PC-9 (cell line): ENCODE measurements around the gene BCL3. TPM values are rescaled to one million over a fixed set of nuclear protein-coding genes. Genes with fewer than 3 reads are reported as not detected.

ENCODE experiments used
- BruUV-seq: library from RNA; stranded (reverse); fragments of 400-500 nt; replicated peaks from 2 replicates; lab custom pipeline; 2021; lab: Mats Ljungman, UMichigan
- CTCF ChIA-PET: fragments of 300-600 bp; sonication (Branson Sonifier 250); formaldehyde crosslinking; loops from one replicate; lab custom pipeline; 2022; ENCODE audit warnings: antibody characterized with exemption; lab: Charles Lee
- POLR2A ChIA-PET: fragments of 300-600 bp; sonication (Branson Sonifier 250); formaldehyde crosslinking; loops from one replicate; lab custom pipeline; 2022; ENCODE audit warnings: antibody characterized with exemption; ENCODE audit not compliant: unreplicated experiment; lab: Charles Lee
- DNase-seq, 2 experiments: peaks; one replicate each; pipeline versions ENCODE4 v3.0.0 to v3.0.0-alpha.2; 2015 to 2022; ENCODE audit warnings: mixed read lengths in 1 of 2
- H2AFZ ChIP-seq: fragments of 200-600 bp; sonication (generic); 2 replicates; pipeline ENCODE4 v1.8.1; 2017; ENCODE audit warnings: antibody characterized with exemption
- H3F3A ChIP-seq: fragments of 200-600 bp; sonication (generic); 2 replicates; pipeline ENCODE4 v1.8.1; 2017; ENCODE audit warnings: antibody characterized with exemption, mild to moderate bottlenecking, low read depth; ENCODE audit not compliant: insufficient read depth
- H3K27ac ChIP-seq: fragments of 200-600 bp; sonication (generic); 2 replicates; pipeline ENCODE4 v1.6.1; 2016; ENCODE audit warnings: mixed run types
- H3K27me3 ChIP-seq: fragments of 200-600 bp; sonication (generic); 2 replicates; pipeline ENCODE4 v1.6.1; 2016; ENCODE audit warnings: low read depth, mixed run types; ENCODE audit not compliant: insufficient read depth
- H3K36me3 ChIP-seq: fragments of 200-600 bp; sonication (generic); 2 replicates; pipeline ENCODE4 v1.6.1; 2016; ENCODE audit warnings: low read depth, mixed run types
- H3K4me1 ChIP-seq: fragments of 200-600 bp; sonication (generic); replicated peaks from 2 replicates; pipeline ENCODE4 v1.6.1; 2016; ENCODE audit warnings: mixed run types; ENCODE audit not compliant: insufficient read depth
- H3K4me2 ChIP-seq: fragments of 200-600 bp; sonication (generic); 2 replicates; pipeline ENCODE4 v1.6.1; 2017; ENCODE audit warnings: mixed run types
- H3K4me3 ChIP-seq: fragments of 200-600 bp; sonication (generic); 2 replicates; pipeline ENCODE4 v1.6.1; 2016; ENCODE audit warnings: mixed run types
- H3K79me2 ChIP-seq: fragments of 200-600 bp; sonication (generic); 2 replicates; pipeline ENCODE4 v1.6.1; 2017; ENCODE audit warnings: low read depth, mixed run types
- H3K9me2 ChIP-seq: fragments of 200-600 bp; sonication (generic); 2 replicates; pipeline ENCODE4 v1.8.1; 2017; ENCODE audit warnings: mild to moderate bottlenecking; ENCODE audit not compliant: insufficient read depth
- H3K9me3 ChIP-seq: fragments of 200-600 bp; sonication (generic); 2 replicates; pipeline ENCODE4 v1.8.1; 2016; ENCODE audit warnings: low read depth; ENCODE audit not compliant: insufficient read depth
- H4K20me1 ChIP-seq: fragments of 200-600 bp; sonication (generic); 2 replicates; pipeline ENCODE4 v1.8.1; 2017; ENCODE audit not compliant: insufficient read depth
- EZH2 ChIP-seq: fragments of 200-600 bp; sonication (generic); IDR thresholded peaks from 2 replicates; pipeline ENCODE4 v1.8.0; 2017; ENCODE audit warnings: antibody characterized with exemption, low read depth
- intact Hi-C: fragments of 100-400 bp; cut with micrococcal nuclease; formaldehyde crosslinking; loops from one replicate; pipeline ENCODE4 v1.10.0; 2022; ENCODE audit not compliant: unreplicated experiment
- total RNA-seq: library from RNA; stranded (reverse); gene quantifications from 2 replicates; pipeline ENCODE4 v1.2.3, GENCODE V29; 2021
- TF ChIP-seq, protein P1 (sequence below): fragments of 200-600 bp; sonication (generic); conservative IDR thresholded peaks from 2 replicates; pipeline ENCODE4 v1.6.1; 2017; ENCODE audit warnings: mixed run types, antibody characterized with exemption, mild to moderate bottlenecking, moderate library complexity

BCL3 gene
- total RNA-seq, 1 experiment from 2014 or later, result 36.1 TPM

DNA sequence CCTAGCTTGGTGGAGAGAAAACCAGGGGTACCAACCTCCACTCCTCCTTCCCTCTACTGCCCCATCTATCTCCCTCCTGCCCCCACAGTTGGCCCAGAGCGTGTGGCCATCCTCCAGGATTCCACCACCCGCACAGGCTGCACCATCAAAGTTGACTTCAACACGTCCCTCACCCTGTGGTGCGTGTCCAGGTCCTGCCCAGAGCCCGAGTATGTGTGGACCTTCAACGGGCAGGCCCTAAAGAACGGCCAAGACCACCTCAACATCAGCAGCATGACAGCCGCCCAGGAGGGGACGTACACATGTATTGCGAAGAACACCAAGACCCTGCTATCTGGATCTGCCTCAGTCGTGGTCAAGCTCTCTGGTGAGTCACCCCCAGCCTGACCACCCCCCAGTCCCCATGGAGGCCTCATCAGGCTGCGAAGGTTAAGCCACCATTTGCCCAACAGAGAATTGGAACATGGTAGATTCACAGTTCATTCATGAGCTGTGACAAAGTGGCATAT is 43.0 kb upstream of the BCL3 start:
- DNase-seq, result no peak
- Histone ChIP-seq H3K27me3 (no peaks in the 10 kb centered on the region), H3K79me2 (no peaks in the 10 kb centered on the region), H3K4me2 (no peak overlapping the region), H3K9me2 (no peaks in the 10 kb centered on the region), H3K4me3 (no peak overlapping the region), H4K20me1 (no peaks in the 10 kb centered on the region), H3F3A (peaks cover 3% of the 10 kb centered on the region; the same call in 1 of the 2 replicates), H2AFZ (no peak overlapping the region), H3K9me3 (no peaks in the 10 kb centered on the region), H3K27ac (no peak overlapping the region), H3K36me3 (no peaks in the 10 kb centered on the region), H3K4me1 (no peaks in the 10 kb centered on the region)
- TF ChIP-seq, protein P1, sequence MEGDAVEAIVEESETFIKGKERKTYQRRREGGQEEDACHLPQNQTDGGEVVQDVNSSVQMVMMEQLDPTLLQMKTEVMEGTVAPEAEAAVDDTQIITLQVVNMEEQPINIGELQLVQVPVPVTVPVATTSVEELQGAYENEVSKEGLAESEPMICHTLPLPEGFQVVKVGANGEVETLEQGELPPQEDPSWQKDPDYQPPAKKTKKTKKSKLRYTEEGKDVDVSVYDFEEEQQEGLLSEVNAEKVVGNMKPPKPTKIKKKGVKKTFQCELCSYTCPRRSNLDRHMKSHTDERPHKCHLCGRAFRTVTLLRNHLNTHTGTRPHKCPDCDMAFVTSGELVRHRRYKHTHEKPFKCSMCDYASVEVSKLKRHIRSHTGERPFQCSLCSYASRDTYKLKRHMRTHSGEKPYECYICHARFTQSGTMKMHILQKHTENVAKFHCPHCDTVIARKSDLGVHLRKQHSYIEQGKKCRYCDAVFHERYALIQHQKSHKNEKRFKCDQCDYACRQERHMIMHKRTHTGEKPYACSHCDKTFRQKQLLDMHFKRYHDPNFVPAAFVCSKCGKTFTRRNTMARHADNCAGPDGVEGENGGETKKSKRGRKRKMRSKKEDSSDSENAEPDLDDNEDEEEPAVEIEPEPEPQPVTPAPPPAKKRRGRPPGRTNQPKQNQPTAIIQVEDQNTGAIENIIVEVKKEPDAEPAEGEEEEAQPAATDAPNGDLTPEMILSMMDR, result no peak
- no peak for TF ChIP-seq EZH2
- POLR2A ChIA-PET, result interaction anchor here (0.5 kb wide), 1 partner anchor 69 kb away, joined by 6 read pairs; no protein-coding TSS in a partner anchor
- CTCF ChIA-PET, result interaction anchor here (0.6 kb wide), 1 partner anchor 200 kb away, joined by 14 read pairs; no protein-coding TSS in a partner anchor
- BruUV-seq, result no TSS peak
- intact Hi-C loops, result no loop called here

DNA sequence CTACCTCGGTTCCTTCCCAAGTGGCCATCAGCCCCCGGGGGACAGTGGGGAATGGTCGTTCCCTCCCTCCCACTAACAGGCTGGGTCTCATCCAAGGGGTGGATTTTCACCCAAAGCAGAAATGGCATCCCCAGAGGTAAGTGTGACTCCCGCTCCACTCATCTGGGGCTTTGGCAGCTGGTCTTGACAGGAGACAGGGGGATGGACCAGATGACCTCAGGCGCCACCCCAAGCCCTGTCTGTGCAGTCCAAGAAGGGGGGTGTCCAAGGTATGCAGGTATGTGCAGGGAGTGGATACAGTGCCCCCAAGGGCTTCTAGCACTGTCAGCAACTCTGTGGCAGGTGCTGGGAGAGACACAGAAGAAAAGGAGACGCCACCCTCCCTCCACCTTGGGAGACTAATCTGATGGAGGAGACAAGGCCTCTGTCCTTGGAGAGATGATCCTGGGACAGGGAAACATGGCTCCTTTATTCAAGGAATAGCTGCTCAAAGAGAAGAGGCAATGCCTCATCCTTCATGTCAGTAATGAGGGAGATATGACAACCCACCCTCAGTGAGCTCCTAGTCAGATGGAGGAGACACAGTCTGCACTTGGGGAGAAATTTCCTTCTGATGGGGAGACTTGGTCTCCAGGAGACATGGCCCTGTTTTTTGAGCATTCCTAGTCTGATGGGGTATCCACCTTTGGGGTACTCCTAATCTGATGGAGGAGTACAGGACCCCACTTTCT is 41.8 kb upstream of the BCL3 start:
- no peaks in the 10 kb centered on the region; the same call in 1 of the 2 replicates for H3F3A ChIP-seq
- H3K27ac ChIP-seq, result no peak overlapping the region
- no peaks in the 10 kb centered on the region for H3K9me3 ChIP-seq
- no peak overlapping the region for H3K4me3 ChIP-seq
- no peaks in the 10 kb centered on the region for H3K9me2 ChIP-seq
- intact Hi-C loops, result no loop called here
- H3K79me2 ChIP-seq, result no peaks in the 10 kb centered on the region
- BruUV-seq, result no TSS peak
- H3K36me3 ChIP-seq, result no peaks in the 10 kb centered on the region
- H4K20me1 ChIP-seq, result no peaks in the 10 kb centered on the region
- H3K27me3 ChIP-seq, result no peaks in the 10 kb centered on the region
- ChIA-PET CTCF (no interaction called here), POLR2A (no interaction called here)
- DNase-seq, result no peak
- no peak overlapping the region for H2AFZ ChIP-seq
- no peaks in the 10 kb centered on the region for H3K4me1 ChIP-seq
- H3K4me2 ChIP-seq, result no peak overlapping the region
- TF ChIP-seq EZH2, result no peak
- TF ChIP-seq, protein P1, result no peak

DNA sequence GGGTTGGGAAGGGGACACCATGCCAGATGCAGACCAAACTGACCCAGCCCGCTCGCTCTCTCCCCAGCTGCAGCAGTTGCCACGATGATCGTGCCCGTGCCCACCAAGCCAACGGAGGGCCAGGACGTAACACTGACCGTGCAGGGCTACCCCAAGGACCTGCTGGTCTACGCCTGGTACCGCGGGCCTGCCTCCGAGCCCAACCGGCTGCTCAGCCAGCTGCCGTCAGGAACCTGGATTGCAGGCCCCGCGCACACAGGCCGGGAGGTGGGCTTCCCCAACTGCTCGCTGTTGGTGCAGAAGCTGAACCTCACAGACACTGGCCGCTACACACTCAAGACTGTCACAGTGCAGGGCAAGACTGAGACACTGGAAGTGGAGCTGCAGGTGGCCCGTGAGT is 40.7 kb upstream of the BCL3 start:
- TF ChIP-seq EZH2, result no peak
- TF ChIP-seq, protein P1, result no peak
- H3K4me2 ChIP-seq, result no peak overlapping the region
- H3K9me2 ChIP-seq, result no peaks in the 10 kb centered on the region
- H4K20me1 ChIP-seq, result no peaks in the 10 kb centered on the region
- intact Hi-C loops, result no loop called here
- POLR2A ChIA-PET, result no interaction called here
- H3K4me1 ChIP-seq, result no peaks in the 10 kb centered on the region
- H3K36me3 ChIP-seq, result no peaks in the 10 kb centered on the region
- DNase-seq, result no peak
- no peaks in the 10 kb centered on the region for H3K79me2 ChIP-seq
- no peaks in the 10 kb centered on the region for H3K27me3 ChIP-seq
- H3F3A ChIP-seq, result no peaks in the 10 kb centered on the region; the same call in 1 of the 2 replicates
- no TSS peak for BruUV-seq
- CTCF ChIA-PET, result no interaction called here
- no peaks in the 10 kb centered on the region for H3K9me3 ChIP-seq
- H3K4me3 ChIP-seq, result no peak overlapping the region
- H3K27ac ChIP-seq, result no peak overlapping the region
- H2AFZ ChIP-seq, result no peak overlapping the region
